ENCODE measurements around the gene PLXNC1.
A peak's percentile ranks its signal among the peaks of the same experiment; 100 is the strongest.

PLXNC1 gene

GRCh38 chr12:94276725-94277124 lies 128.3 kb downstream of the PLXNC1 start:
- ATAC-seq (replicated peaks; ENCODE audit: extremely low read depth, poor library complexity, severe bottlenecking) = no peak
- H3K36me3 Mint-ChIP-seq (ENCODE audit: insufficient read depth) = peaks cover 9% of the 10 kb centered on the region
- no peaks in the 10 kb centered on the region for H3K9me3 Mint-ChIP-seq
- no peak for DNase-seq (ENCODE audit: low spot score in 2 of 2)
- no peak overlapping the region for H3K27ac Mint-ChIP-seq (ENCODE audit: low read depth)
- peaks cover 20% of the 10 kb centered on the region for H3K4me1 Mint-ChIP-seq
- no peak overlapping the region for H3K4me3 Mint-ChIP-seq
- H3K27me3 Mint-ChIP-seq = no peaks in the 10 kb centered on the region

GRCh38 chr12:94277426-94278000 lies 129.1 kb downstream of the PLXNC1 start:
- H3K4me3 Mint-ChIP-seq = no peak overlapping the region
- no peaks in the 10 kb centered on the region for H3K9me3 Mint-ChIP-seq
- H3K36me3 Mint-ChIP-seq (ENCODE audit: insufficient read depth) = peaks cover 10% of the 10 kb centered on the region
- DNase-seq (ENCODE audit: low spot score in 2 of 2) (no peak), ATAC-seq (replicated peaks; ENCODE audit: extremely low read depth, poor library complexity, severe bottlenecking) (no peak)
- no peaks in the 10 kb centered on the region for H3K27me3 Mint-ChIP-seq
- H3K4me1 Mint-ChIP-seq = peaks cover 21% of the 10 kb centered on the region
- peak overlapping the region; percentile 41 for H3K27ac Mint-ChIP-seq (ENCODE audit: low read depth)

GRCh38 chr12:94280063-94280462 lies 131.7 kb downstream of the PLXNC1 start:
- H3K4me1 Mint-ChIP-seq = peaks cover 34% of the 10 kb centered on the region
- ATAC-seq (replicated peaks; ENCODE audit: extremely low read depth, poor library complexity, severe bottlenecking) = no peak
- DNase-seq (ENCODE audit: low spot score in 2 of 2) = no peak
- H3K27me3 Mint-ChIP-seq = no peaks in the 10 kb centered on the region
- H3K36me3 Mint-ChIP-seq (ENCODE audit: insufficient read depth) = peaks cover 14% of the 10 kb centered on the region
- no peak overlapping the region for H3K27ac Mint-ChIP-seq (ENCODE audit: low read depth)
- no peak overlapping the region for H3K4me3 Mint-ChIP-seq
- H3K9me3 Mint-ChIP-seq = no peaks in the 10 kb centered on the region

GRCh38 chr12:94282675-94283074 lies 134.3 kb downstream of the PLXNC1 start:
- peaks cover 15% of the 10 kb centered on the region for H3K36me3 Mint-ChIP-seq (ENCODE audit: insufficient read depth)
- ATAC-seq (replicated peaks; ENCODE audit: extremely low read depth, poor library complexity, severe bottlenecking) (peak; percentile 88), DNase-seq (ENCODE audit: low spot score in 2 of 2) (peak in 1 of 2 donors; percentile 25)
- no peaks in the 10 kb centered on the region for H3K9me3 Mint-ChIP-seq
- no peaks in the 10 kb centered on the region for H3K27me3 Mint-ChIP-seq
- peaks cover 34% of the 10 kb centered on the region for H3K4me1 Mint-ChIP-seq
- peak overlapping the region; percentile 88 for H3K27ac Mint-ChIP-seq (ENCODE audit: low read depth)
- H3K4me3 Mint-ChIP-seq = peak overlapping the region; percentile 67

- peaks cover 15% of the 10 kb centered on the region for H3K36me3 Mint-ChIP-seq (ENCODE audit: insufficient read depth)
- peaks cover 30% of the 10 kb centered on the region for H3K4me1 Mint-ChIP-seq
- DNase-seq (ENCODE audit: low spot score in 2 of 2) (no peak), ATAC-seq (replicated peaks; ENCODE audit: extremely low read depth, poor library complexity, severe bottlenecking) (no peak)
- H3K4me3 Mint-ChIP-seq = no peak overlapping the region
- H3K27ac Mint-ChIP-seq (ENCODE audit: low read depth) = peak overlapping the region; percentile 88
- no peaks in the 10 kb centered on the region for H3K9me3 Mint-ChIP-seq
- H3K27me3 Mint-ChIP-seq = no peaks in the 10 kb centered on the region
These were observed 135.7 kb downstream of the PLXNC1 start for GRCh38 chr12:94284046-94284445.

GRCh38 chr12:94284859-94285258 lies 136.5 kb downstream of the PLXNC1 start:
- Mint-ChIP-seq H3K27ac (ENCODE audit: low read depth) (peak overlapping the region; percentile 14), H3K9me3 (no peaks in the 10 kb centered on the region), H3K36me3 (ENCODE audit: insufficient read depth) (peaks cover 19% of the 10 kb centered on the region), H3K4me1 (peaks cover 30% of the 10 kb centered on the region), H3K4me3 (no peak overlapping the region), H3K27me3 (no peaks in the 10 kb centered on the region)
- DNase-seq (ENCODE audit: low spot score in 2 of 2) (no peak), ATAC-seq (replicated peaks; ENCODE audit: extremely low read depth, poor library complexity, severe bottlenecking) (no peak)

- Mint-ChIP-seq H3K36me3 (ENCODE audit: insufficient read depth) (peaks cover 15% of the 10 kb centered on the region), H3K27ac (ENCODE audit: low read depth) (no peak overlapping the region), H3K9me3 (no peaks in the 10 kb centered on the region), H3K4me1 (peaks cover 30% of the 10 kb centered on the region), H3K27me3 (no peaks in the 10 kb centered on the region), H3K4me3 (no peak overlapping the region)
- ATAC-seq (replicated peaks; ENCODE audit: extremely low read depth, poor library complexity, severe bottlenecking) (no peak), DNase-seq (ENCODE audit: low spot score in 2 of 2) (no peak)
These were observed 137.7 kb downstream of the PLXNC1 start for GRCh38 chr12:94285943-94286582.

- ATAC-seq (replicated peaks; ENCODE audit: extremely low read depth, poor library complexity, severe bottlenecking) = no peak
- peaks cover 13% of the 10 kb centered on the region for H3K36me3 Mint-ChIP-seq (ENCODE audit: insufficient read depth)
- no peaks in the 10 kb centered on the region for H3K9me3 Mint-ChIP-seq
- no peak overlapping the region for H3K27ac Mint-ChIP-seq (ENCODE audit: low read depth)
- H3K4me1 Mint-ChIP-seq = peaks cover 27% of the 10 kb centered on the region
- H3K27me3 Mint-ChIP-seq = no peaks in the 10 kb centered on the region
- H3K4me3 Mint-ChIP-seq = no peak overlapping the region
- DNase-seq (ENCODE audit: low spot score in 2 of 2) = no peak
These were observed 138.3 kb downstream of the PLXNC1 start for GRCh38 chr12:94286583-94287244.

- no peaks in the 10 kb centered on the region for H3K27me3 Mint-ChIP-seq
- no peak overlapping the region for H3K27ac Mint-ChIP-seq (ENCODE audit: low read depth)
- no peak for ATAC-seq (replicated peaks; ENCODE audit: extremely low read depth, poor library complexity, severe bottlenecking)
- H3K4me3 Mint-ChIP-seq = no peak overlapping the region
- H3K9me3 Mint-ChIP-seq = no peaks in the 10 kb centered on the region
- H3K4me1 Mint-ChIP-seq = peaks cover 22% of the 10 kb centered on the region
- no peak for DNase-seq (ENCODE audit: low spot score in 2 of 2)
- H3K36me3 Mint-ChIP-seq (ENCODE audit: insufficient read depth) = peaks cover 12% of the 10 kb centered on the region
These were observed 138.9 kb downstream of the PLXNC1 start for GRCh38 chr12:94287245-94287628.

GRCh38 chr12:94289461-94290312 lies 141.3 kb downstream of the PLXNC1 start:
- ATAC-seq (replicated peaks; ENCODE audit: extremely low read depth, poor library complexity, severe bottlenecking) (no peak), DNase-seq (ENCODE audit: low spot score in 2 of 2) (no peak)
- H3K4me3 Mint-ChIP-seq = no peak overlapping the region
- no peaks in the 10 kb centered on the region for H3K27me3 Mint-ChIP-seq
- H3K36me3 Mint-ChIP-seq (ENCODE audit: insufficient read depth) = peaks cover 9% of the 10 kb centered on the region
- H3K27ac Mint-ChIP-seq (ENCODE audit: low read depth) = no peak overlapping the region
- no peaks in the 10 kb centered on the region for H3K9me3 Mint-ChIP-seq
- peaks cover 2% of the 10 kb centered on the region for H3K4me1 Mint-ChIP-seq

- peaks cover 9% of the 10 kb centered on the region for H3K36me3 Mint-ChIP-seq (ENCODE audit: insufficient read depth)
- no peak for ATAC-seq (replicated peaks; ENCODE audit: extremely low read depth, poor library complexity, severe bottlenecking)
- no peak overlapping the region for H3K27ac Mint-ChIP-seq (ENCODE audit: low read depth)
- H3K27me3 Mint-ChIP-seq = no peaks in the 10 kb centered on the region
- H3K4me3 Mint-ChIP-seq = no peak overlapping the region
- no peak for DNase-seq (ENCODE audit: low spot score in 2 of 2)
- H3K4me1 Mint-ChIP-seq = no peaks in the 10 kb centered on the region
- no peaks in the 10 kb centered on the region for H3K9me3 Mint-ChIP-seq
These were observed 142.0 kb downstream of the PLXNC1 start for GRCh38 chr12:94290353-94290752.

- DNase-seq (ENCODE audit: low spot score in 2 of 2) (no peak), ATAC-seq (replicated peaks; ENCODE audit: extremely low read depth, poor library complexity, severe bottlenecking) (no peak)
- Mint-ChIP-seq H3K4me1 (peaks cover 12% of the 10 kb centered on the region), H3K27me3 (no peaks in the 10 kb centered on the region), H3K9me3 (no peaks in the 10 kb centered on the region), H3K4me3 (no peak overlapping the region), H3K36me3 (ENCODE audit: insufficient read depth) (peaks cover 28% of the 10 kb centered on the region), H3K27ac (ENCODE audit: low read depth) (no peak overlapping the region)
These were observed 148.8 kb downstream of the PLXNC1 start for GRCh38 chr12:94297096-94297699.
